ENCODE results near the gene NCDN. TPM values are rescaled to one million over a fixed set of nuclear protein-coding genes. Genes with fewer than 3 reads are reported as not detected.

NCDN gene
- total and polyA plus RNA-seq, 2 donors (not counting 1 experiment from before 2014, with no cell fraction given), result 18.1 to 33.2 TPM

- TF ChIP-seq CTCF (conservative IDR thresholded peaks at IDR 0.05 in 1 of 2, IDR thresholded peaks at IDR 0.05 in 1 of 2; ENCODE audit: low read depth in 1 of 2, low read length in 2 of 2), result no peak
- TF ChIP-seq EZH2 (IDR thresholded peaks at IDR 0.05; ENCODE audit: low read length, missing control alignments), result no peak
- H4K20me1 ChIP-seq (ENCODE audit: control insufficient read depth, extremely low read depth, insufficient read depth, low read length), result no peaks in the 10 kb centered on the region
These were observed 5.6 kb downstream of the NCDN start for GRCh38 chr1:35563166-35563565.

DNA sequence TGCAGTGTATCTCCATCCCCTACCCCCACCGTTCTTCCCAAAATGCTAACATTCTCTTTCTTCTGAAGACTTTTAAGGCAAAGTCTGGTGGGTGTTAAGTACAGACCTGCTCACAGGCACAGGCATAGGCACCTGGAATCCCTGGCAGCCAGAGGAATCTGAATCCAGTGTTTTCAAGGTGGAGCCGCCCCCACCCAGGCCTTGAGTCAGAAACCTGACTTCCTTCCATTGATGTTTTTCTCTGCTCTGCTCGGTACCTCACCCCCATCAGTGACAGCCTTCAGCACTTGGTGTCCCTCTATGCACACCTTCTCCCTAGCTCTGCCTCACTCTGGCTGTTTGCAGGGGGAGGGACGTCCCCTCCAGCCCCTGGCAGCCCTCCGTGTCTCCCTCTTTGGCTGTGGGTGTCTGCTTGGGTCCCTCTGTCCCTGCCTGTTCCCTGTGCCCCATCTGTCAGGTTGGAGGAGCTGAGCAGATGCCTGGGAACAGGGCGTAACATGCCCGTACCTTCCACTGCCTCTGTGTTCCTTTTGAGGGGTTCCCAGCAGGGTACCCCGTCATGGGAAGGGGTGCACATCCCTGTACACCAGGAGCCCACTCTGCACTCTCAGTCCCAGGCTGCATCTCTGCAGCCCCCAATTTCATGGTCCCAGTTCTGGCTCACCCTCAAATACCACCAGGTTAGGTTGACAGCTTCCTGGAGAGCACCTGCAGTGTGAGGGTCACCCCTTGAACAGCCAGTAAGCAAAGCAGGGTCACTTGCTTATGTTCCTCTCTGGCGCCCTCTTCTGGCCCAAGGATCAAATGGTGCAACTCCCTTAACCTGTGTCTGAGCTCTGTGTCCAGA, 6.7 kb downstream of the NCDN start:
- no peaks in the 10 kb centered on the region for H3K9me3 ChIP-seq (ENCODE audit: control insufficient read depth, insufficient read depth, low read depth, low read length)
- H2AFZ ChIP-seq (ENCODE audit: low read length), result no peak overlapping the region
- no peak overlapping the region for H3K4me2 ChIP-seq (ENCODE audit: extremely low read depth, insufficient read depth, low read length)
- peak; percentile 56 to 79 for DNase-seq (ENCODE audit: low read depth in 2 of 2)
- H3K9ac ChIP-seq (ENCODE audit: insufficient read depth, low read length), result no peak overlapping the region
- H3K27ac ChIP-seq (ENCODE audit: insufficient read depth, low read length), result no peak overlapping the region
- H3K4me1 ChIP-seq (ENCODE audit: control insufficient read depth, extremely low read depth, insufficient read depth, low read length), result peaks cover 1% of the 10 kb centered on the region
- H3K79me2 ChIP-seq (ENCODE audit: control insufficient read depth, insufficient read depth, low read length), result no peaks in the 10 kb centered on the region
- no peaks in the 10 kb centered on the region for H4K20me1 ChIP-seq (ENCODE audit: control insufficient read depth, extremely low read depth, insufficient read depth, low read length)
- H3K36me3 ChIP-seq (ENCODE audit: control insufficient read depth, insufficient read depth, low read length), result peaks cover 29% of the 10 kb centered on the region
- no peak overlapping the region for H3K4me3 ChIP-seq (replicated peaks in 1 of 4; ENCODE audit: control extremely low read depth in 1 of 4, insufficient read depth in 1 of 4, low read depth in 3 of 4, low read length in 4 of 4)
- TF ChIP-seq EZH2 (IDR thresholded peaks at IDR 0.05; ENCODE audit: low read length, missing control alignments) (no peak), CTCF (conservative IDR thresholded peaks at IDR 0.05 in 1 of 2, IDR thresholded peaks at IDR 0.05 in 1 of 2; ENCODE audit: low read depth in 1 of 2, low read length in 2 of 2) (peak; percentile 65 to 87)
- H3K27me3 ChIP-seq (ENCODE audit: control insufficient read depth, insufficient read depth, low read length), result no peaks in the 10 kb centered on the region

More at GRCh38 chr1:35563166-35563565, 5.6 kb downstream of the NCDN start:
- no peak for DNase-seq (ENCODE audit: low read depth in 2 of 2)
- no peak overlapping the region for H3K9ac ChIP-seq (ENCODE audit: insufficient read depth, low read length)
- no peak overlapping the region for H2AFZ ChIP-seq (ENCODE audit: low read length)
- no peak overlapping the region for H3K4me2 ChIP-seq (ENCODE audit: extremely low read depth, insufficient read depth, low read length)
- H3K79me2 ChIP-seq (ENCODE audit: control insufficient read depth, insufficient read depth, low read length), result peaks cover under 1% of the 10 kb centered on the region
- no peak overlapping the region for H3K4me3 ChIP-seq (replicated peaks in 1 of 4; ENCODE audit: control extremely low read depth in 1 of 4, insufficient read depth in 1 of 4, low read depth in 3 of 4, low read length in 4 of 4)
- H3K9me3 ChIP-seq (ENCODE audit: control insufficient read depth, insufficient read depth, low read depth, low read length), result no peaks in the 10 kb centered on the region
- no peaks in the 10 kb centered on the region for H3K27me3 ChIP-seq (ENCODE audit: control insufficient read depth, insufficient read depth, low read length)
- H3K36me3 ChIP-seq (ENCODE audit: control insufficient read depth, insufficient read depth, low read length), result peaks cover 29% of the 10 kb centered on the region
- H3K27ac ChIP-seq (ENCODE audit: insufficient read depth, low read length), result no peak overlapping the region
- H3K4me1 ChIP-seq (ENCODE audit: control insufficient read depth, extremely low read depth, insufficient read depth, low read length), result peaks cover 7% of the 10 kb centered on the region

DNA sequence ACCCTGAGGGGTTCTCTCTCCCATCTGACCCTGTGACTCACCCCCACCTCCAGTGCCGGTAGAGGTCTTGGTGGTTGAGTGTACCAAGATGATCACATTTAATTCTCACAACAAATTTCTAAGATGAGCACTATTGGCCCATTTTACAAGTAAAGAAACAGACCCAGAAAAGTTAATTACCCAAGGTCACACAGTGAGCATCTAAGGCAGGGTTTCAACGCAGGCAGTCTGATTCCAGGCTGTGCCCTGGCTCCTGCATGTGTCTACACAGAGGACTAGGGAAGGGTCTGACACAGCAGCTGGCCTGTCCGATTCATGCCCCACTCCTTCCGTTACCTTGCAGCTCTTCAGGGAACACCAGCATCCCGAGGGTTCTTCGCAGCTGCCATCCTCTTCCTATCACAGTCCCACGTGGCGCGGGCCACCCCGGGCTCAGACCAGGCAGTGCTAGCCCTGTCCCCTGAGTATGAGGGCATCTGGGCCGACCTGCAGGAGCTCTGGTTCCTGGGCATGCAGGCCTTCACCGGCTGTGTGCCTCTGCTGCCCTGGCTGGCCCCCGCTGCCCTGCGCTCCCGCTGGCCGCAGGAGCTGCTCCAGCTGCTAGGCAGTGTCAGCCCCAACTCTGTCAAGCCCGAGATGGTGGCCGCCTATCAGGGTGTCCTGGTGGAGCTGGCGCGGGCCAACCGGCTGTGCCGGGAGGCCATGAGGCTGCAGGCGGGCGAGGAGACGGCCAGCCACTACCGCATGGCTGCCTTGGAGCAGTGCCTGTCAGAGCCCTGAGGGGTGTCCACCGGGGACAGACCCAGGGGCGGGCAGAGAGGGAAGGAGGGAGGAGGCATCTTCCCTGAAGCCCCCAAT, 7.5 kb downstream of the NCDN start:
- H3K36me3 ChIP-seq (ENCODE audit: control insufficient read depth, insufficient read depth, low read length), result peaks cover 28% of the 10 kb centered on the region
- no peak overlapping the region for H2AFZ ChIP-seq (ENCODE audit: low read length)
- no peaks in the 10 kb centered on the region for H4K20me1 ChIP-seq (ENCODE audit: control insufficient read depth, extremely low read depth, insufficient read depth, low read length)
- H3K79me2 ChIP-seq (ENCODE audit: control insufficient read depth, insufficient read depth, low read length), result no peaks in the 10 kb centered on the region
- H3K27ac ChIP-seq (ENCODE audit: insufficient read depth, low read length), result no peak overlapping the region
- no peak overlapping the region for H3K4me3 ChIP-seq (replicated peaks in 1 of 4; ENCODE audit: control extremely low read depth in 1 of 4, insufficient read depth in 1 of 4, low read depth in 3 of 4, low read length in 4 of 4)
- no peak for DNase-seq (ENCODE audit: low read depth in 2 of 2)
- TF ChIP-seq CTCF (conservative IDR thresholded peaks at IDR 0.05 in 1 of 2, IDR thresholded peaks at IDR 0.05 in 1 of 2; ENCODE audit: low read depth in 1 of 2, low read length in 2 of 2) (no peak), EZH2 (IDR thresholded peaks at IDR 0.05; ENCODE audit: low read length, missing control alignments) (no peak)
- no peak overlapping the region for H3K9ac ChIP-seq (ENCODE audit: insufficient read depth, low read length)
- no peak overlapping the region for H3K4me2 ChIP-seq (ENCODE audit: extremely low read depth, insufficient read depth, low read length)
- no peaks in the 10 kb centered on the region for H3K9me3 ChIP-seq (ENCODE audit: control insufficient read depth, insufficient read depth, low read depth, low read length)
- H3K4me1 ChIP-seq (ENCODE audit: control insufficient read depth, extremely low read depth, insufficient read depth, low read length), result no peaks in the 10 kb centered on the region
- no peaks in the 10 kb centered on the region for H3K27me3 ChIP-seq (ENCODE audit: control insufficient read depth, insufficient read depth, low read length)

All from fibroblast of lung (primary cell).